HepG2 (cell line): ENCODE results near the gene REP15. TPM values are rescaled to one million over a fixed set of nuclear protein-coding genes. Genes with fewer than 3 reads are reported as not detected.

Experiments
- AFF4 ChIP-seq: sonication (generic); formaldehyde crosslinking; IDR thresholded peaks from 2 replicates; pipeline ENCODE4 v1.4.0; 2020; ENCODE audit warnings: missing genetic modification reagents
- AKAP8 ChIP-seq: sonication (generic); formaldehyde crosslinking; IDR thresholded peaks from 2 replicates; pipeline ENCODE4 v1.5.1; 2020; ENCODE audit warnings: mild to moderate bottlenecking, missing genetic modification reagents
- KDM6A ChIP-seq: IDR thresholded peaks from 2 replicates; pipeline ENCODE4 v1.6.1; 2016; ENCODE audit warnings: low read depth
- MEIS2 ChIP-seq: sonication (generic); formaldehyde crosslinking; IDR thresholded peaks from 2 replicates; pipeline ENCODE4 v1.9.0; 2021; ENCODE audit warnings: mild to moderate bottlenecking, missing genetic modification reagents
- NRL ChIP-seq: sonication (generic); formaldehyde crosslinking; IDR thresholded peaks from 2 replicates; pipeline ENCODE4 v1.5.0; 2020; ENCODE audit warnings: missing genetic modification reagents, mild to moderate bottlenecking, moderate library complexity, borderline replicate concordance
- PCBP2 ChIP-seq: fragments of 200-400 bp; formaldehyde crosslinking; optimal IDR thresholded peaks from 2 replicates; pipeline ENCODE3; 2018; ENCODE audit warnings: low read length, low read depth; ENCODE audit not compliant: poor library complexity, severe bottlenecking
- PHF5A ChIP-seq: IDR thresholded peaks from one replicate; pipeline ENCODE4 v1.6.1; 2018; ENCODE audit warnings: low read depth, missing genetic modification reagents; ENCODE audit not compliant: unreplicated experiment
- PRDM10 ChIP-seq: sonication (generic); formaldehyde crosslinking; IDR thresholded peaks from 2 replicates; pipeline ENCODE4 v1.4.0; 2020; ENCODE audit warnings: low read depth, missing genetic modification reagents
- RARG ChIP-seq: sonication (generic); formaldehyde crosslinking; IDR thresholded peaks from 2 replicates; pipeline ENCODE4 v1.4.0; 2020; ENCODE audit warnings: low read depth, mild to moderate bottlenecking, missing genetic modification reagents
- ZMAT3 ChIP-seq: sonication (generic); formaldehyde crosslinking; conservative IDR thresholded peaks from 2 replicates; pipeline ENCODE4 v1.7.0; 2021; ENCODE audit warnings: missing genetic modification reagents
- ZMYM3 ChIP-seq: sonication (generic); formaldehyde crosslinking; IDR thresholded peaks from 2 replicates; pipeline ENCODE4 v1.5.1; 2020; ENCODE audit warnings: mild to moderate bottlenecking, missing genetic modification reagents
- ZNF235 ChIP-seq: sonication (generic); formaldehyde crosslinking; IDR thresholded peaks from 2 replicates; pipeline ENCODE4 v1.8.1; 2023; ENCODE audit warnings: mild to moderate bottlenecking, missing genetic modification reagents, borderline replicate concordance
- ZNF609 ChIP-seq: sonication (generic); formaldehyde crosslinking; IDR thresholded peaks from 2 replicates; pipeline ENCODE4 v1.4.0; 2020; ENCODE audit warnings: mild to moderate bottlenecking, missing genetic modification reagents, borderline replicate concordance
- ZNF850 ChIP-seq: sonication (generic); formaldehyde crosslinking; conservative IDR thresholded peaks from 2 replicates; pipeline ENCODE4 v1.9.0; 2021; ENCODE audit warnings: mild to moderate bottlenecking, missing genetic modification reagents
- polyA plus RNA-seq, 8 experiments: library from polyadenylated mRNA; depleted of rRNA in 3 of 8; stranded (reverse) in 7 of 8; unstranded in 1 of 8; fragments of >200 nt; fragmentation: Illumina TruSeq in 4 of 8; extraction: Trizol in 4 of 8; gene quantifications; 2 replicates each; pipeline versions ENCODE4 v1.2.1 to v1.2.3, GENCODE V29; 2011 to 2016; ENCODE audit warnings: low read depth in 4 of 8, missing spikeins in 1 of 8, mixed read lengths in 1 of 8; ENCODE audit not compliant: insufficient read depth in 1 of 8
- total RNA-seq, 5 experiments: library from RNA; depleted of rRNA; stranded (reverse); fragments of >200 nt; fragmentation: Illumina TruSeq; extraction: Trizol; gene quantifications; 2 replicates each; pipeline ENCODE4 v1.2.3, GENCODE V29; 2016; ENCODE audit warnings: low read depth in 1 of 5

Gene REP15
- total and polyA plus RNA-seq, 2 of the 13 experiments (the other 11 are each of a cell fraction or from before 2014, with no cell fraction given) = 0.12 to 0.64 TPM

- no peak for TF ChIP-seq PRDM10 (CRISPR knock-in tag)
- TF ChIP-seq MEIS2 = peak; percentile 68; the same call in 1 of the 2 replicates
- TF ChIP-seq ZNF609 (CRISPR knock-in tag) = peak; percentile 57
- TF ChIP-seq NRL (CRISPR knock-in tag) = peak; percentile 95
- 0 out of 2 replicates have a peak, but pooled peaks have one; percentile 69 for TF ChIP-seq RARG (CRISPR knock-in tag)
- no peak for TF ChIP-seq PCBP2
- peak; percentile 87 for TF ChIP-seq ZNF850 (CRISPR knock-in tag)
- TF ChIP-seq PHF5A (CRISPR knock-in tag) = no peak
- TF ChIP-seq KDM6A (CRISPR knock-in tag) = no peak
- no peak; the same call in 1 of the 2 replicates for TF ChIP-seq AFF4 (CRISPR knock-in tag)
- TF ChIP-seq ZMYM3 (CRISPR knock-in tag) = peak; percentile 65
- TF ChIP-seq ZMAT3 = peak; percentile 98
- no peak for TF ChIP-seq AKAP8
- peak; percentile 98; the same call in 1 of the 2 replicates for TF ChIP-seq ZNF235
These were observed 14.5 kb downstream of the REP15 start, which contains the start of gene MRPS35 (continued) for GRCh38 chr12:27710592-27711316.
